Liver (tissue), 9 donors: ENCODE data around the gene KIF18B. TPM values are rescaled to one million over a fixed set of nuclear protein-coding genes. Genes with fewer than 3 reads are reported as not detected.

ENCODE experiments used
- DNase-seq: peaks from one replicate; pipeline ENCODE4 v3.0.0-alpha.2; 2017; ENCODE audit warnings: low spot score
- H3K27ac ChIP-seq, 2 donors: one replicate each; pipeline ENCODE4 v1.7.0; 2013; ENCODE audit warnings: inconsistent platforms in 2 of 2, low read length in 2 of 2, control low read depth in 1 of 2, low read depth in 1 of 2, mild to moderate bottlenecking in 1 of 2
- H3K27me3 ChIP-seq, 4 donors: one replicate each; pipeline versions ENCODE4 v1.6.1 to v1.7.0; 2013; ENCODE audit warnings: low read length in 3 of 4, inconsistent platforms in 1 of 4, mild to moderate bottlenecking in 1 of 4, moderate library complexity in 1 of 4; ENCODE audit not compliant: control insufficient read depth in 4 of 4, insufficient read depth in 4 of 4
- H3K36me3 ChIP-seq, 4 donors: one replicate each; pipeline versions ENCODE4 v1.6.1 to v1.7.0; 2013; ENCODE audit warnings: low read length in 3 of 4, mild to moderate bottlenecking in 3 of 4, low read depth in 1 of 4, moderate library complexity in 1 of 4; ENCODE audit not compliant: control insufficient read depth in 4 of 4, insufficient read depth in 3 of 4
- H3K4me1 ChIP-seq, 4 donors: one replicate each; pipeline versions ENCODE4 v1.6.1 to v1.7.0; 2013; ENCODE audit warnings: low read length in 3 of 4, mild to moderate bottlenecking in 3 of 4, moderate library complexity in 1 of 4; ENCODE audit not compliant: control insufficient read depth in 4 of 4, insufficient read depth in 4 of 4
- H3K4me3 ChIP-seq, 3 donors: one replicate each; pipeline versions ENCODE4 v1.6.1 to v1.7.0; 2013; ENCODE audit warnings: low read length in 3 of 3, control low read depth in 1 of 3, low read depth in 1 of 3, mild to moderate bottlenecking in 1 of 3
- H3K9ac ChIP-seq, 2 donors: one replicate each; pipeline ENCODE4 v1.7.0; 2013; ENCODE audit warnings: low read length in 2 of 2, mild to moderate bottlenecking in 2 of 2, moderate library complexity in 2 of 2, control low read depth in 1 of 2, low read depth in 1 of 2
- H3K9me3 ChIP-seq, 4 donors: one replicate each; pipeline versions ENCODE4 v1.6.1 to v1.7.0; 2013; ENCODE audit warnings: low read length in 3 of 4; ENCODE audit not compliant: control insufficient read depth in 4 of 4
- EGR1 ChIP-seq, 2 donors: IDR thresholded peaks; 2 replicates each; pipeline ENCODE4 v1.6.1; 2016 to 2018; ENCODE audit warnings: antibody characterized with exemption in 2 of 2, low read depth in 2 of 2
- FOXA1 ChIP-seq: IDR thresholded peaks from 2 replicates; pipeline ENCODE4 v1.6.1; 2016; ENCODE audit warnings: antibody characterized with exemption
- FOXA2 ChIP-seq: IDR thresholded peaks from 2 replicates; pipeline ENCODE4 v1.6.1; 2016; ENCODE audit warnings: antibody characterized with exemption
- HNF4A ChIP-seq, 2 donors: conservative IDR thresholded peaks; 2 replicates each; pipeline ENCODE4 v1.6.1; 2016; ENCODE audit warnings: antibody characterized with exemption in 2 of 2, mild to moderate bottlenecking in 2 of 2
- HNF4G ChIP-seq: IDR thresholded peaks from 2 replicates; pipeline ENCODE4 v1.6.1; 2016; ENCODE audit warnings: antibody characterized with exemption
- JUND ChIP-seq, 2 donors: IDR thresholded peaks; 2 replicates each; pipeline ENCODE4 v1.6.1; 2016; ENCODE audit warnings: antibody characterized with exemption in 2 of 2
- MAX ChIP-seq: IDR thresholded peaks from 2 replicates; pipeline ENCODE4 v1.6.1; 2016; ENCODE audit warnings: antibody characterized with exemption
- NR2F2 ChIP-seq: IDR thresholded peaks from 2 replicates; pipeline ENCODE4 v1.6.1; 2016; ENCODE audit warnings: antibody characterized with exemption
- RXRA ChIP-seq, 2 donors: IDR thresholded peaks; 2 replicates each; pipeline ENCODE4 v1.6.1; 2017 to 2018; ENCODE audit warnings: antibody characterized with exemption in 2 of 2, mild to moderate bottlenecking in 1 of 2
- SP1 ChIP-seq: IDR thresholded peaks from 2 replicates; pipeline ENCODE4 v1.6.1; 2018; ENCODE audit warnings: antibody characterized with exemption, mild to moderate bottlenecking
- TAF1 ChIP-seq: conservative IDR thresholded peaks from 2 replicates; pipeline ENCODE4 v1.6.1; 2016; ENCODE audit warnings: antibody characterized with exemption, mild to moderate bottlenecking
- YY1 ChIP-seq: IDR thresholded peaks from 2 replicates; pipeline ENCODE4 v1.6.1; 2016; ENCODE audit warnings: antibody characterized with exemption, mild to moderate bottlenecking
- WGBS: extraction: QIAGEN DNeasy Blood & Tissue Kit; methylation state at CpG from one replicate; pipeline ENCODE4 v1.1.7; 2013; 5-methylcytosine and 5-hydroxymethylcytosine counted together
- polyA plus RNA-seq, 2 donors: library from polyadenylated mRNA; stranded (reverse) in 1 of 2; unstranded in 1 of 2; fragments of 200-250 nt in 1 of 2; fragments of >200 nt in 1 of 2; fragmentation: Nextera tagmentation in 1 of 2; extraction: Ambion mirVana in 1 of 2; gene quantifications; one replicate each; pipeline versions ENCODE4 v1.2.1 to v1.2.3, GENCODE V29; 2013 to 2015
- total RNA-seq, 2 donors: library from RNA; depleted of rRNA; stranded (reverse); fragments of >200 nt; gene quantifications; one replicate each; pipeline ENCODE4 v1.2.3, GENCODE V29; 2014
- TF ChIP-seq, protein P1 (sequence below): IDR thresholded peaks from 2 replicates; pipeline ENCODE4 v1.6.1; 2016; ENCODE audit warnings: antibody characterized with exemption
- TF ChIP-seq, protein P2 (sequence below): IDR thresholded peaks from 2 replicates; pipeline ENCODE4 v1.6.1; 2016; ENCODE audit warnings: antibody characterized with exemption
- TF ChIP-seq, protein P3 (sequence below): IDR thresholded peaks from 2 replicates; pipeline ENCODE4 v1.6.1; 2016; ENCODE audit warnings: antibody characterized with exemption, mild to moderate bottlenecking
- TF ChIP-seq, protein P4 (sequence below): fragments of 150-350 bp; IDR thresholded peaks from 2 replicates; pipeline ENCODE4 v1.5.1; 2017; ENCODE audit warnings: improper control_type of control experiment, low read depth, low read length; ENCODE audit not compliant: missing input control
- donor health status: healthy.
- donor health status: healthy.
- donor health status: healthy.
- donor health status: healthy.
- donor health status: healthy.

KIF18B gene
- total and polyA plus RNA-seq, 4 donors, result under 0.01 to 11.9 (median 0.48) TPM

DNA sequence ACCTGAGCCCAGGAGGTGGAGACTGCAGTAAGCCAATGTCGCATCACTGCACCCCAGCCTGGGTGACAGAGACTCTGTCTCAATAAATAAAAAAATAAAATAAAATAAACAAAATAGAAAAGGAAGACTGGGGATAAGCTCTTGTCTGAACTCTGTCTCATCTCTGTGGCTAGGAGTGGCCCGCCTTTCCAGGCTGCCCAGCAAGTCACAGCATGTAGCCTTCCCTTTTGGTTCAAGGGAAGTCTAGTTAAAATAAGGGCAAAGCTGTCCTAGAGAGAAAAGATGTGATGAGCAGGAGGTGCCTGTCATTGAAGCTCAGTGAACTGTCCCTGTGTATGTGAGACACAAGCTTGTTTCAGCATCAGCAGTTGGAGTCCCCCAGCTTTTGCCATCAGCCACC lies 29.6 kb downstream of the KIF18B start:
- Histone ChIP-seq H3K27ac (no peak overlapping the region), H3K4me3 (no peak overlapping the region), H3K36me3 (no peaks in the 10 kb centered on the region), H3K4me1 (peaks cover 0 to 6% (median 1%) of the 10 kb centered on the region in 4 donors), H3K27me3 (no peaks in the 10 kb centered on the region), H3K9ac (no peak overlapping the region), H3K9me3 (no peaks in the 10 kb centered on the region)
- TF ChIP-seq JUND (IDR thresholded peaks at IDR 0.05) (no peak), EGR1 (IDR thresholded peaks at IDR 0.05; ENCODE audit: low read depth in 2 of 2) (no peak), MAX (no peak), RXRA (IDR thresholded peaks at IDR 0.05) (no peak), TAF1 (no peak), HNF4G (no peak), NR2F2 (no peak), SP1 (no peak), HNF4A (conservative IDR thresholded peaks at IDR 0.05) (no peak), FOXA2 (no peak), FOXA1 (no peak)
- TF ChIP-seq, protein P1, sequence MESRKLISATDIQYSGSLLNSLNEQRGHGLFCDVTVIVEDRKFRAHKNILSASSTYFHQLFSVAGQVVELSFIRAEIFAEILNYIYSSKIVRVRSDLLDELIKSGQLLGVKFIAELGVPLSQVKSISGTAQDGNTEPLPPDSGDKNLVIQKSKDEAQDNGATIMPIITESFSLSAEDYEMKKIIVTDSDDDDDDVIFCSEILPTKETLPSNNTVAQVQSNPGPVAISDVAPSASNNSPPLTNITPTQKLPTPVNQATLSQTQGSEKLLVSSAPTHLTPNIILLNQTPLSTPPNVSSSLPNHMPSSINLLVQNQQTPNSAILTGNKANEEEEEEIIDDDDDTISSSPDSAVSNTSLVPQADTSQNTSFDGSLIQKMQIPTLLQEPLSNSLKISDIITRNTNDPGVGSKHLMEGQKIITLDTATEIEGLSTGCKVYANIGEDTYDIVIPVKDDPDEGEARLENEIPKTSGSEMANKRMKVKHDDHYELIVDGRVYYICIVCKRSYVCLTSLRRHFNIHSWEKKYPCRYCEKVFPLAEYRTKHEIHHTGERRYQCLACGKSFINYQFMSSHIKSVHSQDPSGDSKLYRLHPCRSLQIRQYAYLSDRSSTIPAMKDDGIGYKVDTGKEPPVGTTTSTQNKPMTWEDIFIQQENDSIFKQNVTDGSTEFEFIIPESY, result no peak
- TF ChIP-seq, protein P2, sequence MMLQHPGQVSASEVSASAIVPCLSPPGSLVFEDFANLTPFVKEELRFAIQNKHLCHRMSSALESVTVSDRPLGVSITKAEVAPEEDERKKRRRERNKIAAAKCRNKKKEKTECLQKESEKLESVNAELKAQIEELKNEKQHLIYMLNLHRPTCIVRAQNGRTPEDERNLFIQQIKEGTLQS, result no peak
- TF ChIP-seq, protein P3, sequence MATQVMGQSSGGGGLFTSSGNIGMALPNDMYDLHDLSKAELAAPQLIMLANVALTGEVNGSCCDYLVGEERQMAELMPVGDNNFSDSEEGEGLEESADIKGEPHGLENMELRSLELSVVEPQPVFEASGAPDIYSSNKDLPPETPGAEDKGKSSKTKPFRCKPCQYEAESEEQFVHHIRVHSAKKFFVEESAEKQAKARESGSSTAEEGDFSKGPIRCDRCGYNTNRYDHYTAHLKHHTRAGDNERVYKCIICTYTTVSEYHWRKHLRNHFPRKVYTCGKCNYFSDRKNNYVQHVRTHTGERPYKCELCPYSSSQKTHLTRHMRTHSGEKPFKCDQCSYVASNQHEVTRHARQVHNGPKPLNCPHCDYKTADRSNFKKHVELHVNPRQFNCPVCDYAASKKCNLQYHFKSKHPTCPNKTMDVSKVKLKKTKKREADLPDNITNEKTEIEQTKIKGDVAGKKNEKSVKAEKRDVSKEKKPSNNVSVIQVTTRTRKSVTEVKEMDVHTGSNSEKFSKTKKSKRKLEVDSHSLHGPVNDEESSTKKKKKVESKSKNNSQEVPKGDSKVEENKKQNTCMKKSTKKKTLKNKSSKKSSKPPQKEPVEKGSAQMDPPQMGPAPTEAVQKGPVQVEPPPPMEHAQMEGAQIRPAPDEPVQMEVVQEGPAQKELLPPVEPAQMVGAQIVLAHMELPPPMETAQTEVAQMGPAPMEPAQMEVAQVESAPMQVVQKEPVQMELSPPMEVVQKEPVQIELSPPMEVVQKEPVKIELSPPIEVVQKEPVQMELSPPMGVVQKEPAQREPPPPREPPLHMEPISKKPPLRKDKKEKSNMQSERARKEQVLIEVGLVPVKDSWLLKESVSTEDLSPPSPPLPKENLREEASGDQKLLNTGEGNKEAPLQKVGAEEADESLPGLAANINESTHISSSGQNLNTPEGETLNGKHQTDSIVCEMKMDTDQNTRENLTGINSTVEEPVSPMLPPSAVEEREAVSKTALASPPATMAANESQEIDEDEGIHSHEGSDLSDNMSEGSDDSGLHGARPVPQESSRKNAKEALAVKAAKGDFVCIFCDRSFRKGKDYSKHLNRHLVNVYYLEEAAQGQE, result no peak
- no peak for DNase-seq
- 94% methylated on average over 2 of the region's 2 CpGs for WGBS

- peaks cover 0 to 6% (median 1%) of the 10 kb centered on the region in 4 donors for H3K4me1 ChIP-seq
- TF ChIP-seq HNF4A (conservative IDR thresholded peaks at IDR 0.05) (no peak), YY1 (no peak), JUND (IDR thresholded peaks at IDR 0.05) (no peak)
- TF ChIP-seq, protein P4, sequence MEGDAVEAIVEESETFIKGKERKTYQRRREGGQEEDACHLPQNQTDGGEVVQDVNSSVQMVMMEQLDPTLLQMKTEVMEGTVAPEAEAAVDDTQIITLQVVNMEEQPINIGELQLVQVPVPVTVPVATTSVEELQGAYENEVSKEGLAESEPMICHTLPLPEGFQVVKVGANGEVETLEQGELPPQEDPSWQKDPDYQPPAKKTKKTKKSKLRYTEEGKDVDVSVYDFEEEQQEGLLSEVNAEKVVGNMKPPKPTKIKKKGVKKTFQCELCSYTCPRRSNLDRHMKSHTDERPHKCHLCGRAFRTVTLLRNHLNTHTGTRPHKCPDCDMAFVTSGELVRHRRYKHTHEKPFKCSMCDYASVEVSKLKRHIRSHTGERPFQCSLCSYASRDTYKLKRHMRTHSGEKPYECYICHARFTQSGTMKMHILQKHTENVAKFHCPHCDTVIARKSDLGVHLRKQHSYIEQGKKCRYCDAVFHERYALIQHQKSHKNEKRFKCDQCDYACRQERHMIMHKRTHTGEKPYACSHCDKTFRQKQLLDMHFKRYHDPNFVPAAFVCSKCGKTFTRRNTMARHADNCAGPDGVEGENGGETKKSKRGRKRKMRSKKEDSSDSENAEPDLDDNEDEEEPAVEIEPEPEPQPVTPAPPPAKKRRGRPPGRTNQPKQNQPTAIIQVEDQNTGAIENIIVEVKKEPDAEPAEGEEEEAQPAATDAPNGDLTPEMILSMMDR, result no peak
- TF ChIP-seq, protein P1, result no peak
- H3K9ac ChIP-seq, result no peak overlapping the region
- H3K36me3 ChIP-seq, result no peaks in the 10 kb centered on the region
- no peak for DNase-seq
- 84% methylated on average over 6 of the region's 6 CpGs for WGBS
- no peak overlapping the region for H3K27ac ChIP-seq
- no peak overlapping the region for H3K4me3 ChIP-seq
- H3K27me3 ChIP-seq, result no peaks in the 10 kb centered on the region
- H3K9me3 ChIP-seq, result no peaks in the 10 kb centered on the region
Observed at GRCh38 chr17:44917456-44917855, 30.1 kb downstream of the KIF18B start.
